ENCODE data around the gene IGFN1. TPM values are rescaled to one million over a fixed set of nuclear protein-coding genes. Genes with fewer than 3 reads are reported as not detected.

Gene IGFN1
- total and polyA plus RNA-seq, 2 of the 8 experiments (the other 6 are each of a cell fraction or from before 2014, with no cell fraction given): not detected

DNA sequence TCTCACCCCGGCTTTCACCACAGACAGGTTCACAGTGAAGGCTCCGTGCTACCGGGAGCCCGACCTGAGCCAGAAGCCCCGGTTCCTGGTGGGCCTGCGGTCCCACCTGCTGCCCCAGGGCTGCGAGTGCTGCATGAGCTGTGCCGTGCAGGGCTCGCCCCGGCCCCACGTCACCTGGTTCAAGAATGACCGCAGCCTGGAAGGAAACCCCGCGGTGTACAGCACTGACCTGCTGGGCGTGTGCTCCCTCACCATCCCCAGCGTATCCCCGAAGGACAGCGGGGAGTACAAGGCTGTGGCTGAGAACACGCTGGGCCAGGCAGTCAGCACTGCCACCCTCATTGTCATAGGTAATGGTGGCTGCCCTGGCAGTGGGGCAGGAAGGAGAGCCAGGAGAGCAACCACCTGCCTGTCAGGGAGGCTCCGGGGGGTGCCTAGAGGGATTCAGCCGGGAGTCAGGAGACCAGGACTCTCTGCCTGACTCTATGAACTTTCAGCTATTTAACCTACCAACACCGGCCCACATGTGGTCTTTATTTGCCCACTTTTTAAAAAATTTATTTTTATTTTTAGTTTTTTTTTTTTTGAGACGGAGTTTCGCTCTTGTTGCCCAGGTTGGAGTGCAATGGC is 36.4 kb downstream of the IGFN1 start:
- no peak overlapping the region for H4K91ac ChIP-seq (replicated peaks; ENCODE audit: insufficient read length, low read length)
- no peak overlapping the region for H4K5ac ChIP-seq (ENCODE audit: insufficient read length, low read depth, low read length)
- no peak overlapping the region for H2BK15ac ChIP-seq (ENCODE audit: low read length)
- H3K14ac ChIP-seq (ENCODE audit: insufficient read length): no peak overlapping the region
- peak in 1 of 2 experiments; percentile 39 for DNase-seq (ENCODE audit: low read depth in 1 of 2, low spot score in 2 of 2)
- H4K20me1 ChIP-seq (replicated peaks in 1 of 2; ENCODE audit: control insufficient read depth in 1 of 2, insufficient read depth in 2 of 2, low read length in 2 of 2): no peaks in the 10 kb centered on the region
- no peak overlapping the region for H2BK20ac ChIP-seq (ENCODE audit: low read length)
- H3K27ac ChIP-seq (ENCODE audit: low read depth, low read length): no peak overlapping the region
- no peak overlapping the region for H3K18ac ChIP-seq (ENCODE audit: extremely low read depth, low read length)
- no peak for FAIRE-seq
- H3K9ac ChIP-seq (replicated peaks in 1 of 4; ENCODE audit: extremely low read depth in 1 of 4, low read depth in 3 of 4, low read length in 3 of 4): no peak overlapping the region
- no peak overlapping the region for H3K4me2 ChIP-seq (ENCODE audit: insufficient read depth in 1 of 2, low read depth in 2 of 2, low read length in 2 of 2)
- H2AFZ ChIP-seq (ENCODE audit: low read length): no peak overlapping the region
- H4K8ac ChIP-seq (ENCODE audit: extremely low read depth, insufficient read depth, low read length): no peak overlapping the region
- no peak overlapping the region for H2BK120ac ChIP-seq (replicated peaks; ENCODE audit: low read depth, low read length)
- H3K4me3 ChIP-seq (ENCODE audit: extremely low read depth in 1 of 4, insufficient read depth in 2 of 4, low read depth in 3 of 4, low read length in 4 of 4): no peak overlapping the region
- H3K4me1 ChIP-seq (replicated peaks in 1 of 4; ENCODE audit: control insufficient read depth in 3 of 4, insufficient read depth in 4 of 4, low read length in 3 of 4): no peaks in the 10 kb centered on the region
- H3K27me3 ChIP-seq (replicated peaks in 1 of 4; ENCODE audit: control insufficient read depth in 3 of 4, extremely low read depth in 1 of 4, insufficient read depth in 3 of 4, low read length in 3 of 4): no peaks in the 10 kb centered on the region
- no peak overlapping the region for H3K56ac ChIP-seq (replicated peaks; ENCODE audit: insufficient read length, low read depth, low read length)
- no peak overlapping the region for H3K23ac ChIP-seq (ENCODE audit: insufficient read length)
- 0 out of 2 replicates have a peak overlapping the region, but pooled peaks have one; percentile 9 for H2BK12ac ChIP-seq (ENCODE audit: low read depth, low read length)
- no peaks in the 10 kb centered on the region for H3K9me3 ChIP-seq (ENCODE audit: insufficient read depth in 2 of 2, low read depth in 1 of 2, low read length in 1 of 2)
- no peak overlapping the region for H2BK5ac ChIP-seq (ENCODE audit: low read depth, low read length)
- ChIA-PET CTCF (ENCODE audit: partially characterized antibody) (interaction anchor here (0.7 to 3.9 kb wide), 10 partner anchors 10 to 120 kb away, joined by 3 to 19 read pairs (median 5); no protein-coding TSS in a partner anchor), POLR2A (ENCODE audit: partially characterized antibody) (interaction anchor here (1.7 kb wide), 1 partner anchor 12 kb away, joined by 4 read pairs; no protein-coding TSS in a partner anchor)
- no peaks in the 10 kb centered on the region for H3K79me2 ChIP-seq (ENCODE audit: control insufficient read depth in 1 of 2, insufficient read depth in 2 of 2, low read length in 2 of 2)
- no peaks in the 10 kb centered on the region for H3K36me3 ChIP-seq (ENCODE audit: control insufficient read depth in 2 of 4, insufficient read depth in 4 of 4, low read length in 3 of 4)
- no peak overlapping the region for H2AK5ac ChIP-seq (ENCODE audit: low read depth, low read length)
- 90% methylated on average over 23 of the region's 24 CpGs; no CpG with 5 or more reads in 1 of the 2 experiments for whole genome bisulfite sequencing, 2 experiments (ENCODE audit: extremely low coverage in 1 of 2, insufficient coverage in 1 of 2, insufficient read length in 1 of 2, insufficient replicate concordance in 2 of 2, low coverage in 1 of 2, low lambda C conversion rate in 2 of 2, missing lambda C conversion rate in 1 of 2)
- no peaks in the 10 kb centered on the region for H3K79me1 ChIP-seq (ENCODE audit: low read depth, low read length)
- H3K23me2 ChIP-seq (ENCODE audit: low read depth, low read length): no peaks in the 10 kb centered on the region
- H3K4ac ChIP-seq (replicated peaks; ENCODE audit: insufficient read length, low read depth, low read length): no peak overlapping the region
- TF ChIP-seq SRF (IDR thresholded peaks at IDR 0.05; ENCODE audit: low read depth, low read length) (no peak), CBX8 (IDR thresholded peaks at IDR 0.05; ENCODE audit: borderline replicate concordance, low read depth, low read length) (no peak), CTBP2 (IDR thresholded peaks at IDR 0.05; ENCODE audit: borderline replicate concordance, insufficient read depth, insufficient read length, low read length) (no peak), TBP (IDR thresholded peaks at IDR 0.05; ENCODE audit: low read depth, low read length) (no peak), TAF7 (optimal IDR thresholded peaks at IDR 0.05; ENCODE audit: borderline replicate concordance, low read depth, low read length) (no peak), POU5F1 (IDR thresholded peaks at IDR 0.05; ENCODE audit: low read depth, low read length) (no peak), CHD2 (IDR thresholded peaks at IDR 0.05; ENCODE audit: low read length) (no peak), RNF2 (IDR thresholded peaks at IDR 0.05; ENCODE audit: borderline replicate concordance, low read depth, low read length, missing control alignments, poor library complexity, severe bottlenecking) (no peak), RFX5 (IDR thresholded peaks at IDR 0.05; ENCODE audit: borderline replicate concordance, low read depth, low read length) (no peak), GTF2F1 (IDR thresholded peaks at IDR 0.05; ENCODE audit: borderline replicate concordance, low read depth, low read length) (no peak), PHF8 (conservative IDR thresholded peaks at IDR 0.05; ENCODE audit: low read depth, low read length) (no peak)

All from H1 (cell line).